Endothelial cell of umbilical vein (primary cell): ENCODE measurements around the gene PSME3IP1. TPM values are rescaled to one million over a fixed set of nuclear protein-coding genes. Genes with fewer than 3 reads are reported as not detected.

Source experiments
- BruUV-seq: library from RNA; stranded (reverse); fragments of 400-500 nt; replicated peaks from 2 replicates; lab custom pipeline; 2021; lab: Mats Ljungman, UMichigan
- CTCF ChIA-PET: fragments of 300-600, 350-600 bp; sonication (Branson Sonifier 250); formaldehyde crosslinking; loops from one replicate; lab custom pipeline; 2021; ENCODE audit warnings: antibody characterized with exemption, inconsistent platforms; lab: Charles Lee
- POLR2A ChIA-PET: fragments of 300-600, 350-600 bp; sonication (Branson Sonifier 250); formaldehyde crosslinking; loops from one replicate; lab custom pipeline; 2021; ENCODE audit warnings: antibody characterized with exemption, inconsistent platforms; lab: Charles Lee
- DNase-seq: peaks from one replicate; pipeline ENCODE4 v3.0.0-alpha.2; 2011; ENCODE audit warnings: low read depth, low spot score
- FAIRE-seq: peaks from 2 replicates; lab custom pipeline; 2011; peaks lifted over from hg19 to GRCh38; lab: Jason Lieb, UNC
- H2AFZ ChIP-seq: 2 replicates; pipeline ENCODE4 v1.6.0; 2012; ENCODE audit warnings: low read depth, low read length, control low read depth, inconsistent platforms
- H3K27ac ChIP-seq: 2 replicates; pipeline ENCODE4 v1.5.1; 2011; ENCODE audit warnings: low read depth, mild to moderate bottlenecking, control low read depth, low read length, moderate library complexity; ENCODE audit not compliant: insufficient read depth
- H3K27me3 ChIP-seq, 2 experiments: 2 replicates each; pipeline versions ENCODE4 v1.6.0 to v1.6.1; 2011; ENCODE audit warnings: low read length in 2 of 2, mixed read lengths in 1 of 2; ENCODE audit not compliant: control insufficient read depth in 2 of 2, insufficient read depth in 2 of 2
- H3K36me3 ChIP-seq, 2 experiments: 2 replicates in 1 of 2; 3 replicates in 1 of 2; pipeline ENCODE4 v1.5.1; 2011; ENCODE audit warnings: low read length in 2 of 2, mild to moderate bottlenecking in 1 of 2, moderate library complexity in 1 of 2; ENCODE audit not compliant: control insufficient read depth in 2 of 2, insufficient read depth in 2 of 2; ENCODE audit errors: extremely low read depth in 1 of 2
- H3K4me1 ChIP-seq: 3 replicates; pipeline ENCODE4 v1.5.1; 2011; ENCODE audit warnings: mild to moderate bottlenecking, low read length; ENCODE audit not compliant: control insufficient read depth, insufficient read depth; ENCODE audit errors: extremely low read depth
- H3K4me2 ChIP-seq: 2 replicates; pipeline ENCODE4 v1.6.1; 2011; ENCODE audit warnings: low read length, control low read depth, mixed read lengths; ENCODE audit not compliant: insufficient read depth
- H3K4me3 ChIP-seq, 3 experiments: fragments of 200-600 bp in 1 of 3; sonication (generic), shearing (Covaris generic) in 1 of 3; replicated peaks in 1 of 3; 2 replicates each; pipeline ENCODE4 v1.5.1; 2011 to 2016; ENCODE audit warnings: control low read depth in 3 of 3, low read length in 3 of 3, mild to moderate bottlenecking in 2 of 3, inconsistent platforms in 1 of 3, low read depth in 1 of 3, moderate library complexity in 1 of 3; ENCODE audit not compliant: insufficient read depth in 1 of 3
- H3K79me2 ChIP-seq: 2 replicates; pipeline ENCODE4 v1.6.0; 2012; ENCODE audit warnings: low read length, inconsistent platforms; ENCODE audit not compliant: control insufficient read depth, insufficient read depth
- H3K9ac ChIP-seq: replicated peaks from 2 replicates; pipeline ENCODE3; 2011; ENCODE audit warnings: low read length, control low read depth; ENCODE audit not compliant: insufficient read depth; ENCODE audit errors: extremely low read depth
- H3K9me1 ChIP-seq: replicated peaks from 3 replicates; pipeline ENCODE4 v1.6.0; 2011; ENCODE audit warnings: mild to moderate bottlenecking, low read length; ENCODE audit not compliant: control insufficient read depth, insufficient read depth; ENCODE audit errors: extremely low read depth
- H3K9me3 ChIP-seq: replicated peaks from 2 replicates; pipeline ENCODE4 v1.5.1; 2012; ENCODE audit warnings: low read length, inconsistent platforms; ENCODE audit not compliant: control insufficient read depth, insufficient read depth
- H4K20me1 ChIP-seq: replicated peaks from 2 replicates; pipeline ENCODE3; 2011; ENCODE audit warnings: mild to moderate bottlenecking, low read length; ENCODE audit not compliant: control insufficient read depth, insufficient read depth; ENCODE audit errors: extremely low read depth
- CTCF ChIP-seq, 2 donors: IDR thresholded peaks; 1 replicate in 1 of 2; 2 replicates in 1 of 2; pipeline ENCODE4 v1.5.1; 2011; ENCODE audit warnings: low read length in 2 of 2, mild to moderate bottlenecking in 2 of 2, moderate library complexity in 2 of 2, control low read depth in 1 of 2, inconsistent platforms in 1 of 2, low read depth in 1 of 2; ENCODE audit not compliant: insufficient read depth in 1 of 2; ENCODE audit errors: extremely low read depth in 1 of 2
- EZH2 ChIP-seq: IDR thresholded peaks from 2 replicates; pipeline ENCODE4 v1.6.1; 2012; ENCODE audit warnings: borderline replicate concordance, low read depth, mild to moderate bottlenecking, moderate library complexity, low read length, inconsistent platforms; ENCODE audit not compliant: severe bottlenecking
- FOS ChIP-seq: IDR thresholded peaks from 2 replicates; pipeline ENCODE4 v1.6.1; 2011; ENCODE audit warnings: mild to moderate bottlenecking, low read length, moderate library complexity, borderline replicate concordance; ENCODE audit not compliant: insufficient read depth
- GATA2 ChIP-seq: IDR thresholded peaks from 2 replicates; pipeline ENCODE4 v1.7.0; 2011; ENCODE audit warnings: low read depth, mild to moderate bottlenecking, moderate library complexity, mixed read lengths, low read length; ENCODE audit not compliant: insufficient read length, insufficient read depth
- JUN ChIP-seq: IDR thresholded peaks from 2 replicates; pipeline ENCODE4 v1.6.1; 2011; ENCODE audit warnings: borderline replicate concordance, low read depth; ENCODE audit not compliant: insufficient read length, insufficient read depth
- MYC ChIP-seq: IDR thresholded peaks from one replicate; pipeline ENCODE4 v1.6.1; 2011; ENCODE audit warnings: mild to moderate bottlenecking, low read depth, low read length
- POLR2A ChIP-seq: IDR thresholded peaks from 2 replicates; pipeline ENCODE4 v1.6.1; 2012; ENCODE audit warnings: low read depth, mild to moderate bottlenecking, control low read depth, low read length
- POLR2AphosphoS5 ChIP-seq: IDR thresholded peaks from 2 replicates; pipeline ENCODE4 v1.6.1; 2012; ENCODE audit warnings: low read depth, mild to moderate bottlenecking, control low read depth, low read length, moderate library complexity; ENCODE audit not compliant: insufficient read depth
- dilution Hi-C: fragments of 300-500 bp; cut with MboI; formaldehyde crosslinking; loops from one replicate; pipeline ENCODE4 v1.15.0; 2019; ENCODE audit warnings: low sequenced_read_pairs; ENCODE audit not compliant: extremely low pct_ligation_motif_present
- intact Hi-C: fragments of 100-400 bp; cut with micrococcal nuclease; formaldehyde crosslinking; loops from one replicate; pipeline ENCODE4 v1.10.0; 2022
- polyA plus RNA-seq, 4 experiments: library from polyadenylated mRNA; depleted of rRNA in 3 of 4; stranded (reverse) in 3 of 4; unstranded in 1 of 4; fragments of >200 nt; gene quantifications; 2 replicates each; pipeline versions ENCODE4 v1.2.1 to v1.2.3, GENCODE V29; 2011 to 2012; ENCODE audit warnings: missing spikeins in 1 of 4
- total RNA-seq: library from RNA; stranded (reverse); gene quantifications from 2 replicates; pipeline ENCODE4 v1.2.3, GENCODE V29; 2021
- TF ChIP-seq, protein P1 (sequence below): IDR thresholded peaks from 2 replicates; pipeline ENCODE4 v1.6.1; 2011; ENCODE audit not compliant: insufficient read depth, insufficient read length

PSME3IP1 gene
- total and polyA plus RNA-seq, 2 donors (not counting 3 experiments of a cell fraction or from before 2014, with no cell fraction given): 86.2 to 91.8 TPM

DNA sequence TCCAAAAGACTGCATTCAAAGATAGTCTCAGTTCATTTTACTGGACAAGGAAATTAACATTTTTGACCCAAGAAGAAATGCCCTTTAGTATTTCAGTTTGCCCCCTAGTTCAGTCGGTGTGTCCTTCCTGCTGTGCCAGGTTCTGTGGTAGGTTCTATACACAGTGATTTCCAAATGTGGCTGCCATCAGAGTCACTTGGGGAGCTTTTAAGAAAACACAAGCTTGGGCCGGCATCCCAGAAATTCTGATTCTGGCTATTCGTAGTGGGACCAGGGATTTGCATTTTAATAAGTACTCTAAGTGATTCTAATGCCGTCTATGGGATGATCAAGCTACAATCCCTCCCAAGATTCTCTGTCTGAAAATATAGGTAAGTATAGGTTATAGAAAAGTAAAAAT lies 10.4 kb upstream of the PSME3IP1 start:
- intact Hi-C loops: no loop called here
- no peak for FAIRE-seq
- Histone ChIP-seq H3K9me3 (no peaks in the 10 kb centered on the region), H3K36me3 (no peaks in the 10 kb centered on the region), H2AFZ (no peak overlapping the region), H3K27me3 (no peaks in the 10 kb centered on the region), H3K9me1 (no peaks in the 10 kb centered on the region), H3K9ac (no peak overlapping the region), H3K4me1 (peaks cover 45% of the 10 kb centered on the region), H3K79me2 (peaks cover 63% of the 10 kb centered on the region), H3K4me2 (no peak overlapping the region), H3K27ac (no peak overlapping the region), H3K4me3 (no peak overlapping the region), H4K20me1 (no peaks in the 10 kb centered on the region)
- ChIA-PET POLR2A (no interaction called here), CTCF (no interaction called here)
- no peak for TF ChIP-seq POLR2A
- no peak for TF ChIP-seq EZH2
- TF ChIP-seq, protein P1, sequence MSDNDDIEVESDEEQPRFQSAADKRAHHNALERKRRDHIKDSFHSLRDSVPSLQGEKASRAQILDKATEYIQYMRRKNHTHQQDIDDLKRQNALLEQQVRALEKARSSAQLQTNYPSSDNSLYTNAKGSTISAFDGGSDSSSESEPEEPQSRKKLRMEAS: no peak
- DNase-seq: no peak
- dilution Hi-C loops: no loop called here
- BruUV-seq: no TSS peak

GRCh38 chr16:57194512-57194911 lies 8.7 kb upstream of the PSME3IP1 start:
- ChIA-PET CTCF (interaction anchor here (0.7 to 1.7 kb wide), 7 partner anchors 9 to 102 kb away, joined by 3 to 7 read pairs (median 4); partner anchors contain the start of genes CPNE2, PSME3IP1 and RSPRY1), POLR2A (interaction anchor here (0.6 to 0.8 kb wide), 2 partner anchors 9 to 184 kb away, joined by 3 to 4 read pairs; partner anchors contain the start of gene PSME3IP1)

More at GRCh38 chr16:57194512-57194911, 8.7 kb upstream of the PSME3IP1 start:
- DNase-seq: peak; percentile 89
- Histone ChIP-seq H3K9me3 (no peaks in the 10 kb centered on the region), H3K9me1 (no peaks in the 10 kb centered on the region), H4K20me1 (no peaks in the 10 kb centered on the region), H3K4me1 (peaks cover 59% of the 10 kb centered on the region), H3K4me2 (peak overlapping the region; percentile 92), H3K27me3 (no peaks in the 10 kb centered on the region), H3K27ac (peak overlapping the region; percentile 92), H3K4me3 (peak overlapping the region in 1 of 3 experiments; percentile 60), H3K79me2 (peaks cover 81% of the 10 kb centered on the region), H2AFZ (no peak overlapping the region), H3K36me3 (peaks cover 0 to 3% of the 10 kb centered on the region in 2 experiments), H3K9ac (peak overlapping the region; percentile 86)
- dilution Hi-C loops: no loop called here
- BruUV-seq: no TSS peak
- intact Hi-C loops: loop anchor here (1.0 to 2.0 kb wide), 2 partner anchors 8 to 50 kb away; partner anchors contain the start of genes ARL2BP, PSME3IP1 and RSPRY1
- TF ChIP-seq, protein P1: no peak
- TF ChIP-seq FOS: peak; percentile 85
- peak; percentile 31 for TF ChIP-seq GATA2
- no peak for TF ChIP-seq CTCF (IDR thresholded peaks at IDR 0.05; ENCODE audit: extremely low read depth in 1 of 2, insufficient read depth in 1 of 2, low read depth in 1 of 2, low read length in 2 of 2)
- no peak for TF ChIP-seq POLR2A
- no peak for TF ChIP-seq MYC
- peak; percentile 89 for TF ChIP-seq JUN
- no peak for TF ChIP-seq EZH2
- peak; percentile 57 for TF ChIP-seq POLR2AphosphoS5
- FAIRE-seq: peak; percentile 81
